Ascending aorta (tissue), 2 donors: Measurements from ENCODE around the gene TMED6. TPM values are rescaled to one million over a fixed set of nuclear protein-coding genes. Genes with fewer than 3 reads are reported as not detected.

Experiments
- DNase-seq, 2 donors: peaks; one replicate each; pipeline ENCODE4 v3.0.0-alpha.2; 2019; ENCODE audit warnings: low spot score in 2 of 2
- H3K27ac ChIP-seq, 2 donors: fragments of 200-600 bp; sonication (generic); one replicate each; pipeline ENCODE4 v1.5.1; 2016 to 2017; ENCODE audit warnings: mild to moderate bottlenecking in 1 of 2
- H3K27me3 ChIP-seq: fragments of 200-600 bp; sonication (generic); one replicate; pipeline ENCODE4 v1.5.1; 2017
- H3K36me3 ChIP-seq, 2 donors: fragments of 200-600 bp; sonication (generic); one replicate each; pipeline ENCODE4 v1.5.1; 2016
- H3K4me1 ChIP-seq, 2 donors: fragments of 200-600 bp; sonication (generic); one replicate each; pipeline ENCODE4 v1.5.1; 2016 to 2017; ENCODE audit warnings: mild to moderate bottlenecking in 1 of 2
- H3K4me3 ChIP-seq, 2 donors: fragments of 200-600 bp; sonication (generic); one replicate each; pipeline ENCODE4 v1.5.1; 2016 to 2017; ENCODE audit warnings: mild to moderate bottlenecking in 1 of 2
- H3K9me3 ChIP-seq, 2 donors: fragments of 200-600 bp; sonication (generic); one replicate each; pipeline ENCODE4 v1.5.1; 2016
- intact Hi-C: fragments of 100-400 bp; cut with DNase I; formaldehyde crosslinking; loops from one replicate; pipeline ENCODE4 v1.15.1; 2023
- total RNA-seq: library from RNA; depleted of rRNA; stranded (reverse); fragments of >200 nt; gene quantifications from one replicate; pipeline ENCODE4 v1.1.0, GENCODE V29; 2016
- TF ChIP-seq, protein P1 (sequence below), 3 experiments: fragments of 200-600 bp in 2 of 3; fragments of 450-650 bp in 1 of 3; sonication (generic) in 2 of 3; IDR thresholded peaks; one replicate each; pipeline ENCODE4 v1.5.1; 2016 to 2019; ENCODE audit warnings: antibody characterized with exemption in 3 of 3, mild to moderate bottlenecking in 1 of 3, moderate library complexity in 1 of 3

Gene TMED6
- total RNA-seq, 1 donor from 2014 or later: not detected

DNA sequence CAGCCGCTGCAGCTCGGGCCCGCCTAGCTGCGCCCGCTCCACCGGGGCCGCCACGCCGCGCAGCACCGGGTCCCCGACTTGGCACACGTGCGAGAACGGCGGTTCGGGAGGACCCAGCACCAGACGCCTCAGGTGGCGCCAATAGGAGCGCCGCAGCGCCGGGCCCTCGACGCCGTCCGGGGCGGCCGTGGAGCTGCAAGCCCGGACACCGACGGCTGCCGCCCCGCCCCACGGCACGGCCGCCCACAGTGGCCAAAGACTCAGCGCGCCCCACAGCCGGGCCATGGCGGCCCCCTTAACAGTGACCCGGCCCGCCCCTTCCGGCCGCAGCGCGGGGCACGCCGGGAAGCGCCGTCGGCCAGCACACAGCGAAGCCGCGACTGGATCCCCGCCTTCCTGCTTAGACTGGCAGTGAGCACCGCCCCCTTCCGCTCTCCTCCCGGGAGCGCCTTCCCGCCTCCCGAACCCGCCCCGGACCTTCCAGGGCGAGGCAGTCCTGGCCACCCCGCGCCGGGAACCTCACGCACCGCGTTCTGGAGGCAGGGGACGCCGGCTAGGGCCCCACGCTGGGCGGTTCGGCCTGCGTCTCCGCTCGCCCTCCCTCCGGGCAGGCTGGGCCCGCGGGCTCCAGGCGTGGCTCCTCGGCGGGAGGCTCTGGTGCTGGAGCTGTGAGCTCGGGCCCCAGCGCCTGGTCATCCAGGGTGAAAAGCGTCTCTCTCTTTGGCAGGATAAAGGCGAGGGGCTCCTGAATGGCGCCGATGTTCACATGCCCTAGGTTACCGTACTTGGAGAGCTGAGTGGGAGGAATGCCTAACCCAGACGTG lies 21.1 kb downstream of the TMED6 start, which contains the start of gene PDF:
TSS of gene PDF (minus strand) at position 303 of the 824 bp plus-strand sequence. CDS start at position 285, 18 bp downstream.
- Histone ChIP-seq H3K4me1 (peaks cover 4 to 12% of the 10 kb centered on the region in 2 donors), H3K27me3 (no peaks in the 10 kb centered on the region), H3K27ac (peak within 1 kb of the TSS; percentile 89 to 94), H3K4me3 (peak within 1 kb of the TSS; percentile 73 to 80), H3K9me3 (no peaks in the 10 kb centered on the region), H3K36me3 (peaks cover 25 to 42% of the 10 kb centered on the region in 2 donors)
- TF ChIP-seq, protein P1, sequence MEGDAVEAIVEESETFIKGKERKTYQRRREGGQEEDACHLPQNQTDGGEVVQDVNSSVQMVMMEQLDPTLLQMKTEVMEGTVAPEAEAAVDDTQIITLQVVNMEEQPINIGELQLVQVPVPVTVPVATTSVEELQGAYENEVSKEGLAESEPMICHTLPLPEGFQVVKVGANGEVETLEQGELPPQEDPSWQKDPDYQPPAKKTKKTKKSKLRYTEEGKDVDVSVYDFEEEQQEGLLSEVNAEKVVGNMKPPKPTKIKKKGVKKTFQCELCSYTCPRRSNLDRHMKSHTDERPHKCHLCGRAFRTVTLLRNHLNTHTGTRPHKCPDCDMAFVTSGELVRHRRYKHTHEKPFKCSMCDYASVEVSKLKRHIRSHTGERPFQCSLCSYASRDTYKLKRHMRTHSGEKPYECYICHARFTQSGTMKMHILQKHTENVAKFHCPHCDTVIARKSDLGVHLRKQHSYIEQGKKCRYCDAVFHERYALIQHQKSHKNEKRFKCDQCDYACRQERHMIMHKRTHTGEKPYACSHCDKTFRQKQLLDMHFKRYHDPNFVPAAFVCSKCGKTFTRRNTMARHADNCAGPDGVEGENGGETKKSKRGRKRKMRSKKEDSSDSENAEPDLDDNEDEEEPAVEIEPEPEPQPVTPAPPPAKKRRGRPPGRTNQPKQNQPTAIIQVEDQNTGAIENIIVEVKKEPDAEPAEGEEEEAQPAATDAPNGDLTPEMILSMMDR (IDR thresholded peaks at IDR 0.05): no peak
- intact Hi-C loops: loop anchor here (1.0 to 10.0 kb wide), 4 partner anchors 9 to 1486 kb away; partner anchors contain the start of genes CENPT, COG8, NIP7 and NUTF2
- peak; percentile 72 to 96 for DNase-seq

DNA sequence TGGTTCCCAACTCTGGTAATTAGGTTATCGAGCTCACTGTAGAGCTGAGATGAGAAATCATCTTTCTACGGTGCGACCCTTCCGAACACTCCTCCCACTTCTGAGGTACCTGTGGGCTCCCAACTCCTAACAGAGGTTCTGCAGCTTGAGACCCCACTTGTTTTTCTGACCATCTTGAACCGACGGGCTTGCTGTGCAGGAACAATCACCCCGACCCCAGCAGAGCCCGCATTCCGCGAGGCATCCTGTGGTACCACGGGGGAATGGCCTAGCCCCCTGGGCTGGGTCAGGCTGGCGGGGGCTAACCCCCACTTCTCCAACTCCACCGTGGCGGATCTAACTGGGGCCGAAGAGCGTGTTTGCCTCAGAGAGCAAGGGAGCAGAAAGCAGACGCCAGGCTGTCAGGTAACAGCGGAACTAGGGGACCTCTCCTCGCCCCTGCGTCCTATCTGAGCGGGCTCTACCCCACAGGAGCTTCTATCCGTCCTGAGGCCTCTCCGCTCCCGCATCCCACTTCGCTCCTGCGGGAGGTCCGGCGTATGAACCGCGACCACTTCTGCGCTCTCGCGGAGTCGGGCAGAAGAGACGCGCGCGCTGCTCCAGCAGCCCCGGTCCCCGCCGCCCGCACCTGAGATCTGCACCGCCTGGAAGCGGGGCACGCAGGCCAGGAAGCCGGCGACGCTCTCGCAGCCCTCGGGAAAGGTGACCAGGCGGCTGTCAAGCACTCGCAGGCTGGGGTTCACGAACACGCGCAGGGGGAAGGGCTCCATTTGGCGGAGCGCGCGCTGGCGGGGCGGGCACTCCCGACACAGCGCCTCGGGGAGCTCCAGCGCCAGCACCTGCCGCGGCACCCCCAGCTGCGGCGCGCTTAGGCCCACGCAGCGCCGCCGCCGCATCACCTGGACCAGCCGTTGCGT lies 22.0 kb downstream of the TMED6 start:
- Histone ChIP-seq H3K27me3 (no peaks in the 10 kb centered on the region), H3K36me3 (peaks cover 23 to 42% of the 10 kb centered on the region in 2 donors), H3K27ac (peak overlapping the region in 1 of 2 donors; percentile 29), H3K4me1 (peaks cover 4 to 12% of the 10 kb centered on the region in 2 donors), H3K4me3 (peak overlapping the region; percentile 73 to 80), H3K9me3 (no peaks in the 10 kb centered on the region)
- TF ChIP-seq, protein P1 (IDR thresholded peaks at IDR 0.05): no peak
- peak in 1 of 2 donors; percentile 63 for DNase-seq
- intact Hi-C loops: loop anchor here (1.0 to 10.0 kb wide), 4 partner anchors 10 to 1485 kb away; partner anchors contain the start of genes CENPT, COG8, NIP7 and NUTF2

DNA sequence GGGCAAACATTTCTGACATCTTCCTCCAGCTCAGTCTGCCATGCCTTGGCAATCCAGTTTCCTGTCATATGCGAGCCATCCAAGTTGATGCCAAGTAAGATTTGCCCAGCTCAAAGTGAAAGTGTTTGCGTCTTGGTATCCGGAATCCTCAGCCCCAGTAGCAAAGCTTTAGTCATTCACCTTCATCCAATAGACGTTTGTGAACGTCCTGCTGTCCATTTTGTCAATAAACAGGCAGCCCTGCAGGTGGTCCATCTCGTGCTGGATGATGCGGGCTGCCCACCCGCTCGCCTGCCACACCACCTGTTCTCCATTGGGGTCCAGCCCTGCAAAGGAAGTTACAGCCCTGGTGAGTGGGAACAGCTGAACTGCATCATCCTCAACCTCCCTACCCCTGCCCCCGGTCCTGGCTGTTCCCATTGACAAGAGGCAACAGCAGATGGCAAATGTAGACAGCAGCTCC lies 22.7 kb downstream of the TMED6 start:
- H3K27ac ChIP-seq: no peak overlapping the region
- intact Hi-C loops: no loop called here
- no peaks in the 10 kb centered on the region for H3K9me3 ChIP-seq
- no peaks in the 10 kb centered on the region for H3K27me3 ChIP-seq
- H3K36me3 ChIP-seq: peaks cover 19 to 41% of the 10 kb centered on the region in 2 donors
- H3K4me1 ChIP-seq: peaks cover 4 to 12% of the 10 kb centered on the region in 2 donors
- no peak for DNase-seq
- H3K4me3 ChIP-seq: peak overlapping the region; percentile 73 to 80
- TF ChIP-seq, protein P1 (IDR thresholded peaks at IDR 0.05): no peak

DNA sequence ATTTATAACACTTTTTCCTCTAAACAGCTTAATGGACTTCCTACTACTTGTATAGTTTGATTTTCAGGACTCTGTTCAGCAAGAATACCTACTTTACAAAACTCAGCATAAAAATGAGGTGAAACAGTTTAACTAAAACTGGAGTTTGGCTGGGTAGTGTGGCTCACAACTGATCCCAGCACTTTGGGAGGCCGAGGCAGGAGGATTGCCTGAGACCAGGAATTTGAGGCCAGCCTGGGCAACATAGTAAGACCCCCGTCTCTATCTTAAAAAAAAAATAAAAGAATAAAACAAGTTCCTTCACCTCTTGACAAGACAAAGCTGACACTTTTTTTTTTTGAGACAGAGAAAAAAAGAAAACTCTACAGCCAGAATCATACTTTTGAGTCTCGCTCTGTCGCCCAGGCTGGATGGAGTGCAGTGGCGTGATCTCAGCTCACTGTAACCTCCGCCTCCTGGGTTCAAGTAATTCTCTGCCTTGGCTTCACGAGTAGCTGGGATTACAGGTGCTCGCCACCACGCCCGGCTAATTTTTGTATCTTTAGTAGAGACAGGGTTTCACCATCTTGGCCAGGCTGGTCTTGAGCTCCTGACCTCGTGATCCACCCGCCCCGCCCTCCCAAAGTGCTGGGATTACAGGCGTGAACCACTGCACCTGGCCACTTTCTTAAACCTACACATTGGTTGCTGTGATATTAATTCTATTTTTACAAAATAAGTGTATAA lies 23.8 kb downstream of the TMED6 start:
- H3K4me3 ChIP-seq: no peak overlapping the region
- no peak overlapping the region for H3K27ac ChIP-seq
- peaks cover 4 to 12% of the 10 kb centered on the region in 2 donors for H3K4me1 ChIP-seq
- intact Hi-C loops: no loop called here
- peaks cover 29 to 42% of the 10 kb centered on the region in 2 donors for H3K36me3 ChIP-seq
- peak in 1 of 2 donors; percentile 41 for DNase-seq
- no peaks in the 10 kb centered on the region for H3K9me3 ChIP-seq
- no peaks in the 10 kb centered on the region for H3K27me3 ChIP-seq
- TF ChIP-seq, protein P1 (IDR thresholded peaks at IDR 0.05): no peak
